Chondrocyte (in vitro differentiated cells): ENCODE data around the gene SESN1. TPM values are rescaled to one million over a fixed set of nuclear protein-coding genes. Genes with fewer than 3 reads are reported as not detected.

Experiments used
- DNase-seq: peaks from one replicate; pipeline ENCODE4 v3.0.0; 2021; ENCODE audit warnings: mixed read lengths, low spot score
- H3K27ac Mint-ChIP-seq: one replicate; pipeline ENCODE4 v1.8.0; 2021; ENCODE audit warnings: mild to moderate bottlenecking, moderate library complexity, mixed read lengths; ENCODE audit not compliant: unreplicated experiment
- H3K27me3 Mint-ChIP-seq: 2 replicates; pipeline ENCODE4 v1.8.0; 2021; ENCODE audit warnings: low read depth, mixed read lengths
- H3K36me3 Mint-ChIP-seq: 2 replicates; pipeline ENCODE4 v1.8.0; 2021; ENCODE audit warnings: low read depth, mixed read lengths
- H3K4me1 Mint-ChIP-seq: 2 replicates; pipeline ENCODE4 v1.8.0; 2021; ENCODE audit warnings: low read depth, mild to moderate bottlenecking, mixed read lengths
- H3K4me3 Mint-ChIP-seq: one replicate; pipeline ENCODE4 v1.8.0; 2021; ENCODE audit warnings: mild to moderate bottlenecking, moderate library complexity, mixed read lengths; ENCODE audit not compliant: unreplicated experiment
- H3K9me3 Mint-ChIP-seq: 2 replicates; pipeline ENCODE4 v1.8.0; 2021; ENCODE audit warnings: low read depth, mixed read lengths
- total RNA-seq: library from RNA; stranded (reverse); gene quantifications from 3 replicates; pipeline ENCODE4 v1.2.1, GENCODE V29; 2021
- TF ChIP-seq, protein P1 (sequence below): fragments of 200-600 bp; sonication (generic); IDR thresholded peaks from 2 replicates; pipeline ENCODE4 v1.5.0; 2021; ENCODE audit warnings: antibody characterized with exemption, mild to moderate bottlenecking, moderate library complexity

Gene SESN1
- total RNA-seq, 1 donor from 2014 or later, result 9.5 TPM

- H3K27me3 Mint-ChIP-seq, result no peaks in the 10 kb centered on the region
- TF ChIP-seq, protein P1, sequence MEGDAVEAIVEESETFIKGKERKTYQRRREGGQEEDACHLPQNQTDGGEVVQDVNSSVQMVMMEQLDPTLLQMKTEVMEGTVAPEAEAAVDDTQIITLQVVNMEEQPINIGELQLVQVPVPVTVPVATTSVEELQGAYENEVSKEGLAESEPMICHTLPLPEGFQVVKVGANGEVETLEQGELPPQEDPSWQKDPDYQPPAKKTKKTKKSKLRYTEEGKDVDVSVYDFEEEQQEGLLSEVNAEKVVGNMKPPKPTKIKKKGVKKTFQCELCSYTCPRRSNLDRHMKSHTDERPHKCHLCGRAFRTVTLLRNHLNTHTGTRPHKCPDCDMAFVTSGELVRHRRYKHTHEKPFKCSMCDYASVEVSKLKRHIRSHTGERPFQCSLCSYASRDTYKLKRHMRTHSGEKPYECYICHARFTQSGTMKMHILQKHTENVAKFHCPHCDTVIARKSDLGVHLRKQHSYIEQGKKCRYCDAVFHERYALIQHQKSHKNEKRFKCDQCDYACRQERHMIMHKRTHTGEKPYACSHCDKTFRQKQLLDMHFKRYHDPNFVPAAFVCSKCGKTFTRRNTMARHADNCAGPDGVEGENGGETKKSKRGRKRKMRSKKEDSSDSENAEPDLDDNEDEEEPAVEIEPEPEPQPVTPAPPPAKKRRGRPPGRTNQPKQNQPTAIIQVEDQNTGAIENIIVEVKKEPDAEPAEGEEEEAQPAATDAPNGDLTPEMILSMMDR, result no peak
- H3K27ac Mint-ChIP-seq, result no peak overlapping the region
- H3K36me3 Mint-ChIP-seq, result peaks cover 25% of the 10 kb centered on the region
- H3K9me3 Mint-ChIP-seq, result peaks cover 35% of the 10 kb centered on the region
- no peak for DNase-seq
- no peak overlapping the region for H3K4me3 Mint-ChIP-seq
- H3K4me1 Mint-ChIP-seq, result no peaks in the 10 kb centered on the region
These were observed 120.4 kb downstream of the SESN1 start for GRCh38 chr6:108974201-108974600.

DNA sequence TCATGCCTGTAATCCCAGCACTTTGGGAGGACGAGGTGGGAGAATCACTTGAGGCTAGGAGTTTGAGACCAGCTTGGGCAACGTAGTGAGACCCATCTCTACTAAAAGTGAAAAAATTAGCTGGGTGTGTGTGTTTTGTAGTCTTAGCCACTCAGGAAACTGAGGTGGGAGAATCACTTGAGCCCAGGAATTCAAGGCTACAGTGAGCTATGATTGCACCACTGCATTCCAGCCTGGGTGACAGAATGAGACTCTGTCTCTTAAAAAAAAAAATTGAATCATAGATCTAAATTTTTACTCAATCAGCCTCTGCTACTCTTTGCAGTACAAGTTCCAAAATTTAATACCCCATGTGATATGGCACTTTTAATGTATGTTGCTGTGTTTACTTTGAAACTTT lies 124.9 kb downstream of the SESN1 start:
- TF ChIP-seq, protein P1, result no peak
- Mint-ChIP-seq H3K4me1 (peaks cover 13% of the 10 kb centered on the region), H3K27ac (no peak overlapping the region), H3K36me3 (peaks cover 1% of the 10 kb centered on the region), H3K4me3 (no peak overlapping the region), H3K9me3 (no peaks in the 10 kb centered on the region), H3K27me3 (no peaks in the 10 kb centered on the region)
- no peak for DNase-seq

- Mint-ChIP-seq H3K9me3 (no peaks in the 10 kb centered on the region), H3K36me3 (peaks cover 1% of the 10 kb centered on the region), H3K4me3 (no peak overlapping the region), H3K4me1 (peaks cover 13% of the 10 kb centered on the region), H3K27me3 (no peaks in the 10 kb centered on the region), H3K27ac (no peak overlapping the region)
- no peak for DNase-seq
- TF ChIP-seq, protein P1, result no peak
These were observed 126.0 kb downstream of the SESN1 start for GRCh38 chr6:108968325-108969316.

DNA sequence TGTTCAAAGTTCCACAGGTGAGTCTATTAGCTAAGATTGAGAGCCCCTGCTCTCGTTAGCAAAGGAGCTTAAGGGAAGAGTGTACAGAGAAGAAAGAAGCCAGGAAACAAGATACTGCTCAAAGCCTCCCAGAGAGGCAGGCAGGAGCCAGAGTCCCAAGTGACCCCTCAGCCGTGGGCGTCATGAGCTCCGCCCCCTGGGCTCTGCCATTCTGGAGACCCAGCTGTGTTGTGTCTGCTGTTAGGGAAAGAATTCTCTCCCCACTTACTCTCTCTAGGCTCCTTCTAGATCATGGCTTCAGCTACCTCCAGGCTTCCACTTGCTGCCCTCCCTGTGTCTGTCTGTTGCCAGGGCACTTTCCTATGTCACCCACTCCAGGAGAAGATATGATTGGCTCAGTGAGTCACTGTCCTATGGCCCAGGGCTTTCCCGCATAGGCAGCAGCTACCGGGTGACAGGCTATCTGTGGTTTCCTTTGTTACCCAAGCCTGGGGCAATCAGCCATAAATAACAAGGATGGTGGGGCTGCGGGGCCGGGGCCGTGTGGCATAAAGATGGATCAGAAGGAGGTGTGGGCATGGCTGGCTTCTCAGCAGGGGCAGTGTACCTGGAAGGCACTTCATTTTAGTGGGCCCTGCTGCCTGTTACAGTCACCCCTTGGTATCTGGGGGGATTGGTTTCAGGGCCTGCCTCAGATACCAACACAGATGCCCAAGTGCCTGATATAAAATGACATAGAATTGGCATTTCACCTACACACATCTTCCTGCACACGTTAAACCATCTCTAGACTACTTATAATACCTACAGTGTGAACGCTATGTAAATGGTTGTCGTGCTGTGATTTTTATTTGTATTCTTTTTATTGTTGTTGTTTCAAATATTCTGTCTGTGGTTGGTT lies 127.5 kb downstream of the SESN1 start:
- H3K27me3 Mint-ChIP-seq, result no peaks in the 10 kb centered on the region
- no peaks in the 10 kb centered on the region for H3K9me3 Mint-ChIP-seq
- no peak overlapping the region for H3K27ac Mint-ChIP-seq
- H3K4me3 Mint-ChIP-seq, result no peak overlapping the region
- H3K4me1 Mint-ChIP-seq, result peaks cover 13% of the 10 kb centered on the region
- DNase-seq, result no peak
- peaks cover 1% of the 10 kb centered on the region for H3K36me3 Mint-ChIP-seq
- TF ChIP-seq, protein P1, result no peak

- H3K27ac Mint-ChIP-seq, result no peak overlapping the region
- no peak overlapping the region for H3K4me3 Mint-ChIP-seq
- no peaks in the 10 kb centered on the region for H3K9me3 Mint-ChIP-seq
- H3K4me1 Mint-ChIP-seq, result peaks cover 13% of the 10 kb centered on the region
- H3K36me3 Mint-ChIP-seq, result peaks cover 1% of the 10 kb centered on the region
- no peaks in the 10 kb centered on the region for H3K27me3 Mint-ChIP-seq
- DNase-seq, result no peak
- TF ChIP-seq, protein P1, result no peak
These were observed 128.4 kb downstream of the SESN1 start for GRCh38 chr6:108966251-108966650.
